Left lobe of liver (tissue), 2 donors: ENCODE data around the gene EMILIN3. TPM values are rescaled to one million over a fixed set of nuclear protein-coding genes. Genes with fewer than 3 reads are reported as not detected.

Source experiments
- ATAC-seq: fragments of 200-7000 bp; cut with Tn5 transposase; one replicate; pipeline ENCODE4 v1.9.1; 2020; ENCODE audit warnings: mild to moderate bottlenecking, moderate library complexity
- DNase-seq: peaks from one replicate; pipeline ENCODE4 v3.0.0-alpha.2; 2020; ENCODE audit warnings: low spot score
- total RNA-seq: library from RNA; stranded (reverse); gene quantifications from one replicate; pipeline ENCODE4 v1.2.1, GENCODE V29; 2021
- donor health status: DM: no; HTN: no; CAD: no; lungs with moderate emphysema.
- donor health status: DM: no; HTN: yes; CAD: no.

Gene EMILIN3, protein sequence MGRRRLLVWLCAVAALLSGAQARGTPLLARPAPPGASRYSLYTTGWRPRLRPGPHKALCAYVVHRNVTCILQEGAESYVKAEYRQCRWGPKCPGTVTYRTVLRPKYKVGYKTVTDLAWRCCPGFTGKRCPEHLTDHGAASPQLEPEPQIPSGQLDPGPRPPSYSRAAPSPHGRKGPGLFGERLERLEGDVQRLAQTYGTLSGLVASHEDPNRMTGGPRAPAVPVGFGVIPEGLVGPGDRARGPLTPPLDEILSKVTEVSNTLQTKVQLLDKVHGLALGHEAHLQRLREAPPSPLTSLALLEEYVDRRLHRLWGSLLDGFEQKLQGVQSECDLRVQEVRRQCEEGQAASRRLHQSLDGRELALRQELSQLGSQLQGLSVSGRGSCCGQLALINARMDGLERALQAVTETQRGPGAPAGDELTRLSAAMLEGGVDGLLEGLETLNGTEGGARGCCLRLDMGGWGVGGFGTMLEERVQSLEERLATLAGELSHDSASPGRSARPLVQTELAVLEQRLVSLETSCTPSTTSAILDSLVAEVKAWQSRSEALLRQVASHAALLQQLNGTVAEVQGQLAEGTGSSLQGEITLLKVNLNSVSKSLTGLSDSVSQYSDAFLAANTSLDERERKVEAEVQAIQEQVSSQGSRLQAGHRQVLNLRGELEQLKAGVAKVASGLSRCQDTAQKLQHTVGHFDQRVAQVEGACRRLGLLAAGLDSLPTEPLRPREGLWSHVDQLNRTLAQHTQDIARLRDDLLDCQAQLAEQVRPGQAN
- 0.30 TPM for total RNA-seq

DNA sequence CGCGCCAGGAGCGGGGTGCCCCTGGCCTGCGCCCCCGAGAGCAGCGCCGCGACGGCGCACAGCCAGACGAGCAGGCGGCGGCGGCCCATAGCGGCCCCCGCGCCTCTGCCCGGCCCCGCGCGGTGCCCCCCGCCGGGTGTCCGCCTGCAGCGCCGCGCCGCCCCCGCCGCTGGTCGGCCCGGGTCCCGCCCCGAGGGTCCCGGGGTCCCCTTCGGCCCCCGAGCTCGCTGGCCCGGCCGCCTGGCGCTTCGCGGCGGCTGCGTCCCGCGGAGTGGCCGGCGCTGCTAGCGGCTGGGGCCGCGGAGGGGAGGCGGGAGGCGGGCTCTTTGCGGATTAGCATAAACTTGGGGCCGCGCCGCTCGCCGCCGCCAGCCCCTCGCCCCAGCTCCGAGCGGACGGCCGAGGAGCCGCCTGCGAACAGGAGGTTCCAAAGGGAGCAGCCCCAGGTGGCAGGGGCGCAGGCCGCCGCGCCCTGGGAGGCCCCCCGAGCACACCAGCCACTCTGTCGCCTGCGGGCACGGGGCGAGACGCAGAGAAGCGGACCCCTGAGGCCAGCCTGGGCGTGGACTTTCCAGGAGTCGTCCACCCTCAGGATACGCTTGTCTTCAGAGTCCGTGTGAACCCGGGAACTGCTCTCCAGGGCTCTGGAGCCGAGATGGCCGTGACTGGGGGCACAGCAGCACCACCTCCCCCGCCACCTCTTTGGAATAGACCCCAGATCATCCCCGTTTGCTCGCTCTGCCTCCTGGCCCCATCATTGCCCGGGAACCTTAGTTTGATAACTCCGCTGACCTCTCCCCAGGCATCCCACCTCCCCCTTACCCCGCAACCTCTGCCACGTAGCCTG is at the start of gene EMILIN3:
EMILIN3 (minus strand) TSS at position 273 of the 847 bp plus-strand sequence; CDS start at position 89, 184 bp downstream.
- ATAC-seq, result no peak
- DNase-seq, result no peak

DNA sequence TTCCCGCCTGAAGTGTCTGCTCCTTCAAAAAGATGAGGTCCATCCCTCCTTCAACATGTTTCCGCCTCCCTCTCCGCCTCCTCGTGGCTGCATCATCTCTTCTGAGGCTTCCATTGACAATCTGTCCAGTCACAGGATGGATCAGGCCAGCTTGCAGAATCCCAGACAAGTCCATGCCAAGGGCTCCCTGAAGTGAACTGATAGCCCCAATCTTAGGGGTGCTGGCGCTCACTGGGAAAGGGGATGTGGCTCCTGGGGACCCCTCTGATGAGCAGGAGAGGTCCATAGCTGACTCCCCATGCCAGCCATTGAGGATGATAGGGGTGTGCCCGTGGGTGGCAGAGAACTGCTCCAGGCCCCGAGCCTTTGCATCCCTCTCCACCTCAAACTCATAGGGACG is 48.6 kb upstream of the EMILIN3 start:
- ATAC-seq, result no peak

DNA sequence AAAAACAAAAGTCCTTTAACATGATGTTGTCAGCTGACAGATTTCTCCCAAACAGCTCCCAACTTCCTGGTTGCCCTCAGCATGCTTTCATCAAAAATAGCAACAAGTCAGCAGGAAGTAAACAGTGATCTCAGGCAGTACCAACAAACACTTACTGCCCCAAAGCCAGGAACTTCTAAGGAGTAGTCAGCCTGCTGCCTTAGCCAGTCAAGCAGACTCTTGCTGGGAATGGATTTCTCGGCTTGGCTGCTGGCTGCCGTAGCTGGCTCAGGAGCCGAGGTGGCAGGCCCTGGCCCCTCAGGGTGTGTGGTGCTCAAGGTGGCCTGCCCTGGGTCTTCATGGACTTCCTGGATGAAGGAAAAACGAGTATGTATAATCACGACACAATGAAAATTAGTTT is 46.6 kb upstream of the EMILIN3 start:
- ATAC-seq, result no peak
- DNase-seq, result no peak

More for the DNA sequence above, 48.6 kb upstream of the EMILIN3 start:
- no peak for DNase-seq

DNA sequence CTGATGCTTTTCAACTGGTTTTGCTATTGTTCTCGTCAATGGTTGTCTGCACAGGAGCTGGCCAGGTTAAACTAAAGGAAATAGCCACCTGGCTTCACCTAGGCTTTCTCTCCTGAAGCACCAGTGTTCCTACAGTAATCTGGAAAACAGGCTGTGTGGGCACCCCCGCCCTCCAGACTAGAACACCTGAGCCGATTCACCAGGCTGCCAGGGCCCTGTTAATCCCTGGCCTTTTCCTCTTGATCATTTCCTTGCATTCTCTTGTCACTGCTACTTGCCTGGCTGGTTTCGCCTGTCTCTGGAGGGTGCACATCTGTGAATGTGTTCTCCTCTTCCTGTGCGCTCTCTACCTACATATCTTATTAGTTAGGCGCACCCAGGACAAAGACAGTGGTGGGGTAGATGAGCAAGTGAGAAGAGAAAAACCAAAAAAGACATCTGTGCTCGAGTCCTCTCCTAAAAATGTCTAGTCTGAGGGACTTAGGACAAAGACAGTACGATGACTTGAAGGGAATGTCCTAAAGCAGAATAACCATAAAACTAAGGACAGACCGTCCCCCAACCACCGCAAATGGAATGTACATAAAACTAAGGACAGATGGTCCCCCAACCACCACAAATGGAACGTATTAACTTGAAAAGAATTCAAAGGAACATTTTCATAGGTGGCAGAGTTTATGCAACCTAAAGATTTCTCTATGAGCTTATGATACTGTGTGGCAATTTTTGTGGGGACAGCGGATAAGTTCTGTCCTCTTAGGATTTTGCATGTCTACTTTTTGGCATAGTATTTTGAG is 45.9 kb upstream of the EMILIN3 start:
- no peak for ATAC-seq
- DNase-seq, result no peak

DNA sequence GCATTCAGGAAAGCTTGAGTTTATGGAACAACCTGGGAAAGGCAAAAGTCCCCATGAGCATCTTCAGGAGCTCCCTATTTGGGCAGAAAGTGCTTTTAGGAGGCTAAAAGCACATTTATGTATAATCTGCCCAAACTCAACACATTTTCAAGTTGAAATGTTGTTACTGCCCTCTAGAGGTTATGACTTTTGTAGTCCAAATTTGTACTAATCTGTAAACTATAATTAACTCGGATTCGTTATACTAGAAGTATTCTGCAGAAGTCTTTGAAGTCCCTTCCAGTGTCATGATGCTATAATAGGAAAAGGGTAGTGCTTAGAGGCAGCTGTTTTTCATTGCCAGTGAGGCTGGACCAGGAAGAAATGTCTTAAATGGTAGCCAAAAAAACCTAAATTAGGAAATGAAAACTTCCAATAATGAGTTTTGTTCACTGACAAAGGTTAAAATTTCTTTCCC is 44.8 kb upstream of the EMILIN3 start:
- no peak for DNase-seq
- ATAC-seq, result peak; percentile 62

DNA sequence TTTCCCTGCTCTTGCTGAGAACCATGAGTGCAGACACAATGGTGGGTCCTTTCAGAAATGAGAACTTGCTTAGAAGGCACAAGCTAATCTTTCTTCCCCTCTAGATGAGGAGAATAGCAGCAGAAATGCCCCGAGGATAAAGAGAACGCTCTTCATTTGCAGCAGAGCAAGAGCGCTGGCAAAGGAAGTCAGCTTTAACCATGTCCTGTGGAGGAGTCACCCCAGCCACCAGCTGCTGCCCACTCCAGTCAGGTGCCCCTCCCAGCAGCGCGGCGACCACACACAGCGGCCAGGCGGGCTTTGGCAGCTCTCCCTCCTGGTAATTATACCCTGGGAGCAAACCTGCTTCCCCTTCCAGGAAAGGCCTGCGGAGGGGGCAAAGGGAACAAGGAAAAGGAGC is 42.4 kb upstream of the EMILIN3 start:
- DNase-seq (no peak), ATAC-seq (no peak)

DNA sequence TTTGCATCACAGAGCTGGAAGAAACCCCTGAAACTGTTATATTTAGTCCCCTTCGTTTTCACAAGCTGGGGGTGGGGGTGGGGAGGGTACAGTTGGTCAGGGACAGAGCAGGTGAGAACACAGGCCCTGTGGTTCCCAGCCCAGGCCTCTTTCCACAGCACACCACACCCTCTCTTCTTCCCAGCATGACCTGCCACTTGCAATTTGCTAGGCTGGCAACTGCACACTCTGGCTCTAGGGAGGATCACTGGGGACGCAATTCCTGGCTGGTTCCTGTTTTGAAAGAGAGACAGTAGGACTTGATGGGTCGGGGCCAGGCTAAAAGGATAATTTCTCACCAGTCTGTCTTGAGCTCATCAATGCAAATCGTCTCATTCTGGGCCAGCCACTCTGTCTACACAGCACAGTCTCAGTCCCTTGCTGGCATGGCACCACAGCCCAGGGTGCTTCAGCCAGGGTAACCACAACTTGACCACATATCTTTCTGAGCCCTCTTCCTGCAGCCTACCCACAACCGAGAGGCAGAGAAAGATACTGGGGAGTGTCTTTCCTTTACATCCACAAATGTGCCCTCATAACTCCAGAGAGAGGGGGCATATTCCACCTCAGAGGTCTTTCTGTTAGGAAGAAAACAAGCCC is 41.7 kb upstream of the EMILIN3 start:
- DNase-seq, result no peak
- ATAC-seq, result no peak

DNA sequence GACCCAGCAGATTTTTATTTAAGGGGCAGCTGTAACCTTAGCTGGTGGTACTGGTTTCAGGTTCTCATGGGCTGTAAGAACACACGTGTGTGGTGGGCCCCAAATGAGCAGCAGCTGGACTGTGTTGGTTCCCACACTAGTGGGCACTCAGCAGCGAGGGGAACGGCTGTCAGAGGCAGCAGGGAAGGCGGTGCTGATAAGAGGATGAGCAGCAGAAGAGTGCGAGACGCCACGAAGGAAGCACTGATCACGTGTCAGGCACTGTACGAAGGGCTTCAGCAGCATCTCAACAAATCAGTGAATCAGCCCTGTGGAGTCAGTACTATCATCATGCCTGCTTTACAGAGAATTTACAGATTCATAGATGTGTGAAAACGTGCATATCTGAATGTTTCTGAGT is 41.0 kb upstream of the EMILIN3 start:
- ATAC-seq, result no peak

DNA sequence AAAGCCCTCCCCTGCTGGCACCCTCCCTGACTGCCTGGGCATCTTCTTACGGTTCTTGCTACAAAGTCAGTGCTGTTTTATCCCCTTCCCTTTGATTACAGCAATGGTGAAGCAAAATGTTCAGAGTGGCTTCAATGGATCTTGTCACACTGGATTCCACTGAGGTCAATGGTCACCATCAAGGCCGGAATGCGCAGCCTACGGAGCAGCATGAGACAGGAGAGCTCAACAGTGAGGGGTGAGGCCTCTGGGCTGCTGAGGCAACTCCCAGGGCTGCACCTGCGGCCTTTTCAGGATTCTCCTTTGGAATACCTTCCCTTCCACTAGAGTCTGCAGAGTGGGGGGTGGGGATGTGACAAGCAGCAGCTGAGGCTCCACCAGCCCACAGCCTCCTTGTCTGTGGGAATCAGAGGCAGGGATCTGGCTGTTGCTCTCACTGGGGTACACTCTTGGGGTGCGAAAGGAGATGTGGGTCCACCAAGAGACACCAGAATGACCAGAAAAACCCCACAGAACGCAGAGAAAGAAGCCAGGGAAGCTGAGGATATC is 40.4 kb upstream of the EMILIN3 start:
- DNase-seq, result no peak
- no peak for ATAC-seq

More for the DNA sequence above, 41.0 kb upstream of the EMILIN3 start:
- DNase-seq, result no peak

DNA sequence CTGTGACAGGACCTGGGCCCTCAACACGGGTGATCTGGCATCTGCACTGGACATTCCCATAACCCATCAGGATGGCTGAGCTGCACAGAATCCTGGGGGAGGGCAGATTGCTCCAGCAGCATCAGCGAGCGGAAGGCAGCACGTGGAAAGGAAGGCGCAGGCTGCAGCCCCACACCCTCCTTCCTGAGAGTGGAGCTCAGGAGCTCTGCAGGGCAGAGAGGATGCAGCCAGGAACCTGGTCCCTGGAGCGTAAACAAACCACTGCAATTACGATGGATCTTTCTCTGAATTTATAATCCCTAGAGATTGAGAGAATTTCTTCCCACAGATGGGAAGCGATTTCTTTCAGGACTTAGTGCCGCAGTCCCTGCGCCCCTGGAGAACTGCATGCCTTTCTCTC is 39.7 kb upstream of the EMILIN3 start:
- DNase-seq (no peak), ATAC-seq (peak; percentile 38)

DNA sequence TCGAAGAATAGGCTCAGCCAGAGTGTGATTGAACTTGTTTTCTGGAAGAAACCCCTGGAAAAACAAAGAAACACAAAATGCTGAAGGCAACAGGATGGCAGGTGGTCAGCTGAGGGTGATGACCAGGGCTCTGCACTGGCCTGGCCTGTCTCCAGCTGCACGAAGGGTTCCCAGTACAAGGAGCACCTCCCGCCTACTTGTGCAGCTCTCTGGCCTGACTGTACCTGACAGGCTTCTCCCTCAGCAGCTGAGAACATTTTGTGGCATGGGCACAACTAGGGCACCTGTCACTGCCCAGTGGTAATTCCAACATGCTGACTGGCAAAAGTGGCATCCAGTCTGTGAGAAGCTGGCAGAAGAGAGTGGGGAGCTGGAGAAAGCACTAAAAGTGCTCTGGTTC is 38.8 kb upstream of the EMILIN3 start:
- ATAC-seq (no peak), DNase-seq (no peak)

DNA sequence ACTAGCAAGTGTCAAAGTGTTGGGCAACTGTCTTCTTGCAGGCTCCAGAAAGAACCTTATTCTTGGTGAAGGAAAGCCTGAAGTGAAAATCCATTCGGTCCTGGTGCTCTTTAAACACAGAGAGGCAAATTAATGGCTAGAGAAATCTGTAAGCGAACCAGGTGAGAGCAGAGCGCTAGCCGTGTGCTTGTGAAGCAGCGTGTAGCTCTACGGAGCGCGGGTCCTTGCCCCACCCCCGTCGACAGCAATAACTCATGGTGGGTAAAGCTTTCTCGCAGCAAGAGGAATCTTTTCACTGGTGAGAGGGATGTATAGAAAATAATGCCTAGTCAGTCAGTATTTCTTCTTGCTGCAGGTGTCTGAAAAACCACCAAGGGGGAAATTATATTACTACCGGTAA is 37.0 kb upstream of the EMILIN3 start:
- no peak for ATAC-seq

DNA sequence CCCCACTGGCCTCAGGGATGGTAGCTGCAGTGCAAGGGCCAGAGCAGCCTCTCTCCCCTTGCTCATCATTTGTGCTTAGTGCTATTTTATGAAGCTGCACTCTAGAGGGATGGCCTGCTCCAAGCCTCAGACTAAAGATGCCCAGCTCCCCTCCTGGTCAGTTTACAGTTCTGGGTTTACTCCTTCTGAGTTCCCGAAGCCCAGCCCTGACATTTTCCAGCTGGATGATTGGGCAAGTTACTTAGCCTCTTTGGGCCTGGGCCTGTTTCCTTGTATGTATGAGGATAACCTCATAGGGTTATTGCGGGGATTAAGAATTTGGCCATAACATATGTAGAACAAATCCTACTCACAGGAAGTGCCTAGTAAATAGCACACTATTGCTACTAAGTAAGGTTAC is 31.8 kb upstream of the EMILIN3 start:
- no peak for DNase-seq

More for the DNA sequence above, 37.0 kb upstream of the EMILIN3 start:
- no peak for DNase-seq

DNA sequence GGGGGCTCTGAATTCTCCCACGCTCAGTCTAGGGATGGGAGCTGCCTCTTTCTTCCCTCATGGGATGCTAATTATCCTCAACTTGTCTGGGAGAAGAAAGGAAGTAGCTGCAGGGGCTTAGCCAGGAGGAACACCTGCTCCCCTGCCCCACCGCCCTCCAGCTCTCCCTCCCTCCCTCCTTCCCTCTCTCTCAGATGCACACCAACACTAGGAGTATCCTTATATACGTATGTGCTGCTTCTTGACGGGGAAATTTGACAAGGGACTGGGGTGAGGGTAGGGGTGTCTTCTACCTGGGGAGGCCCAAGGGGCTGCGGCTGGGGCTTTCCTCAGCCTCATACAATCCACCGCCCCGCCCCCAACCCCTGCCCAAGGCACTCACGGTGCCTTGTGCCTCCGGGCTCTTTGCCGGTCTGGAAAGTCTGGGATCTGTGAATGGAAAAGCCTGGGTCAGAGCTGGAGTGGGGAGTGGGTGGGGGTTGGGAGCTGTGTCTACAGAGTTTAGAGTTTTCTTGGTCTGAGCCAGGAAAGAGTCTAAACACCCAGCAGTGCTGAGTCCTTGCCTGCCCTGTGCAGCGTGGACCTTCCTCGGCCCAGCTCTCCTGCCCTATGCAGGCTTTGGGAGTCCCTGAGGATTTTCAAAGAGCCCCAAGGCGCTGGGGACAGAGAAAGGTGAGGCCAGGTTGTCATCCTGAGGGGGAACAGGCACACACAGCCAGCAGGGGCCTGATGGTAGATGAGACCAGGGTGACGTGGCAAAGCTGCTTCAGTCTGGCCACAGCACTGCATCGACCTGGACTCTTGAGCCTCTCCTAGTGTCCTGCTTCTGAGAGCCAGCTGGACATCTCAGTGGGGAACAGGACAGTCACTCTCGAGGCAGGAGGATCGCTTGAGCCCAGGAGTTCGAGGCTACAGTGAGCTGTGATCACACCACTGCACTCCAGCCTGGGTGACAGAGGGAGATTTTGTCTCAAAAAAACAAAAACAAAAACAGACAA is 29.3 kb upstream of the EMILIN3 start:
- no peak for DNase-seq
- peak; percentile 40 for ATAC-seq

More for the DNA sequence above, 31.8 kb upstream of the EMILIN3 start:
- peak; percentile 13 for ATAC-seq

DNA sequence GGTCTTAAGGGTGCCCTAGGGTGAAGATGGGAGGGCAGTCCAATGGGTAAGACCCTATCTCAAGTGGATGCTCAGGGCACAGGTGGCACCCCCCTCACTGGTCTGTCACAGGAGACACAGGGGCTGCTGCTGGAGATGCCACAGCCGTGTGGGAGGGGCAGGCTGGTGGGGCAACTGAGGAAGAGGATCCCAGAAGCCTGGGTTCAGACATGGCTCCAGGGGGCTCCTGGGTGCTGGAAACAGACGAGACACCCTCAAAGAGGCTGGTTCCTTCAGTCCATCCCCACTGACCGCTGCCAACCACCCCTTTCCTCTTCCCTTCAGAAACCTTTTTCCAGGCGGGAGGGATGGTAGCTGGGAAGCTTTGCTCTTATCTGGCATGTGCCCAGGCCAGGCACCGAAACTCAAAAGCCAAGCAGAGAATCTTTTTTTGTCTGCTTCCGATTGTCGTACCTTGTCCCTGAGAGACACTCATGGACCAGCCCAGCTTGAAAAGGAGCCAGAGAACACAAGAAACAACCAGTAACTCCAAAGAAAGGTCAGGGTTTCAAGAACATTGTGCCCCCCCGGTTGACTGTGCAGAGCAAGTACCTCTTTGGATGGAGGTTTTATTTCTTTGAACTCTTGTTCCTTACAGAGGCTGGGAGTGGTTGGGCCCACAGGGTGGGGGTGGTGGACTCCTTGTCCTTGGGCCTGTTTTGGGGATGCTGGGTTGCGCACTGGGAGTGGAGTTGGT is 28.5 kb upstream of the EMILIN3 start:
- DNase-seq (no peak), ATAC-seq (no peak)

DNA sequence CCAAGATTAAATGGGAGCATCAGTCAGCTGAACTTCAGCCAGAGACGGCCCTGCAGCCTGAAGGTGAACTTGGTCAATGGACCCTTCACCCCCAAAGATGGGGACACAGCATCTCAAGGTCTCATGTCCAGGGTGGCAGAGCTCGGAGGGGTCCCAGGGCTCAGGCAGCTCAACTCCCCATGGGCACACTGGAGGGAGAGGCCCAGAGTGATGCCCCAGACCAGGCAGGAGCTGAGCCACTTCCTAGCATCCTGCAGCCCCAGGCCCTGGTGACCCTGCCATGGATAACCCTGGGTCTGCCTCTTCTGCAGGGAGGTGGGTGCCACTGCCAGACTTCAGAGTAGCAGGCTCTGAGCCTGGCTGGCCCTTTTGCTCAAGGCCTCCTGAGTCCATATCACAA is 27.5 kb upstream of the EMILIN3 start:
- DNase-seq, result no peak
- no peak for ATAC-seq

DNA sequence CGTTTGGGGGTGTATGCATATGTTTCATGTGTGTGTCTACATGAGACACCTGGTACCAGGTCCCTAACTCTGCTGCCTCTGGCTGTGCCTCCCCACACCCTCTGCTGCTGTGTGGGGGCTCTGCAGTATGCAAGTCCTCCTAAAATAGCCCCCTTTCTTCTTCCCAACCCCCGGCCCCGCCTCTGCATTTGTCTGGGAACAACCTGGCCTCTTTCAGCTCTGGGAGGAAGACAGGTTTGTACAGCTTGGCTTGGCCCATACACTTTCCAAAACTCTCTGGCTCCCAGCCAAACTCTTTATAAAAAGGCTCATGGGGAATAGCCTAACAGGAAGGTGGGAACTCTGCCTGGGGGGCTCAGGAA is 27.1 kb upstream of the EMILIN3 start:
- ATAC-seq (no peak), DNase-seq (no peak)
